Smooth muscle cell (in vitro differentiated cells): ENCODE measurements around the gene ADSS1. TPM values are rescaled to one million over a fixed set of nuclear protein-coding genes. Genes with fewer than 3 reads are reported as not detected.

Experiments
- DNase-seq: peaks from one replicate; lab custom pipeline; 2025; ENCODE audit not compliant: unreplicated experiment; lab: John Stamatoyannopoulos, UW
- H2AFZ ChIP-seq: fragments of 200-600 bp; sonication (generic); 2 replicates; pipeline ENCODE4 v1.6.0; 2016; ENCODE audit warnings: antibody characterized with exemption, low read depth, mild to moderate bottlenecking
- H3F3A ChIP-seq: fragments of 200-600 bp; sonication (generic); 2 replicates; pipeline ENCODE4 v1.6.0; 2017; ENCODE audit warnings: antibody characterized with exemption, low read depth
- H3K27ac ChIP-seq: fragments of 200-600 bp; sonication (generic); 2 replicates; pipeline ENCODE4 v1.5.1; 2016; ENCODE audit warnings: low read depth, mild to moderate bottlenecking
- H3K27me3 ChIP-seq: fragments of 200-600 bp; sonication (generic); 2 replicates; pipeline ENCODE4 v1.6.1; 2016; ENCODE audit warnings: low read depth, mild to moderate bottlenecking
- H3K36me3 ChIP-seq: fragments of 200-600 bp; sonication (generic); 2 replicates; pipeline ENCODE4 v1.5.1; 2016; ENCODE audit warnings: low read depth
- H3K4me1 ChIP-seq: fragments of 200-600 bp; sonication (generic); 2 replicates; pipeline ENCODE4 v1.5.1; 2016; ENCODE audit warnings: low read depth
- H3K4me2 ChIP-seq: fragments of 200-600 bp; sonication (generic); 2 replicates; pipeline ENCODE4 v1.6.0; 2016; ENCODE audit warnings: mild to moderate bottlenecking
- H3K4me3 ChIP-seq: fragments of 200-600 bp; sonication (generic); 2 replicates; pipeline ENCODE4 v1.5.1; 2016; ENCODE audit warnings: mild to moderate bottlenecking
- H3K79me2 ChIP-seq: fragments of 200-600 bp; sonication (generic); 2 replicates; pipeline ENCODE4 v1.6.0; 2016; ENCODE audit warnings: low read depth, mild to moderate bottlenecking
- H3K9ac ChIP-seq: fragments of 200-600 bp; sonication (generic); 2 replicates; pipeline ENCODE4 v1.6.0; 2016; ENCODE audit warnings: low read depth
- H3K9me3 ChIP-seq: fragments of 200-600 bp; sonication (generic); replicated peaks from 2 replicates; pipeline ENCODE4 v1.5.1; 2016; ENCODE audit warnings: low read depth
- H4K20me1 ChIP-seq: fragments of 200-600 bp; sonication (generic); 2 replicates; pipeline ENCODE4 v1.6.0; 2016; ENCODE audit warnings: low read depth
- WGBS: methylation state at CpG from one replicate; pipeline ENCODE4 v1.1.7; 2016; ENCODE audit warnings: low lambda C conversion rate; 5-methylcytosine and 5-hydroxymethylcytosine counted together
- polyA plus RNA-seq: library from polyadenylated mRNA; unstranded; fragments of >200 nt; fragmentation: Nextera tagmentation; extraction: Ambion mirVana; gene quantifications from 2 replicates; pipeline ENCODE4 v1.2.1, GENCODE V29; 2016
- total RNA-seq: library from RNA; depleted of rRNA; stranded (reverse); fragments of >200 nt; gene quantifications from 2 replicates; pipeline ENCODE4 v1.2.3, GENCODE V29; 2014
- TF ChIP-seq, protein P1 (sequence below): fragments of 200-600 bp; sonication (generic); IDR thresholded peaks from 2 replicates; pipeline ENCODE4 v1.5.1; 2017; ENCODE audit warnings: borderline replicate concordance, mild to moderate bottlenecking, antibody characterized with exemption; ENCODE audit not compliant: insufficient read depth, poor library complexity, severe bottlenecking

Gene ADSS1
- total and polyA plus RNA-seq, 2 experiments from 2014 or later = 7.8 to 43.0 TPM

DNA sequence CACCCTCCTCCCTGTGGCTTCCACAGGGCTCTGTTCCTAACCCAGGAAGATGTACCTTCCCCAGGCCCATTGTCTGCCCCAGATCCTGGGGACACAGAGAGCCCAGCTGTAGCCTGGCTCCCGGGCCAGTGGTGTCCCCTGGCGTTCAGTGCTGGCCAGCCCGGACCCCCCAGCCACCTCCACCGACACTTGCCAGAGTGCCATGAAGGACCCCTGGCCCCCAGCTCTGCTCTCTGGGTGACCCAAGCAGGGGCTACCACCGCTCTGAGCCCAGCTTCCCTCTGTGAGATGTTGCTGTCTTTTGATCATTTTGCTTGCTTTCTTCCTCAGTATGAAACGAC is 28.4 kb upstream of the ADSS1 start:
- no peaks in the 10 kb centered on the region for H3K27me3 ChIP-seq
- H3F3A ChIP-seq = no peaks in the 10 kb centered on the region
- H2AFZ ChIP-seq = no peak overlapping the region
- H3K36me3 ChIP-seq = no peaks in the 10 kb centered on the region
- H3K27ac ChIP-seq = no peak overlapping the region
- H3K4me3 ChIP-seq = no peak overlapping the region
- TF ChIP-seq, protein P1, sequence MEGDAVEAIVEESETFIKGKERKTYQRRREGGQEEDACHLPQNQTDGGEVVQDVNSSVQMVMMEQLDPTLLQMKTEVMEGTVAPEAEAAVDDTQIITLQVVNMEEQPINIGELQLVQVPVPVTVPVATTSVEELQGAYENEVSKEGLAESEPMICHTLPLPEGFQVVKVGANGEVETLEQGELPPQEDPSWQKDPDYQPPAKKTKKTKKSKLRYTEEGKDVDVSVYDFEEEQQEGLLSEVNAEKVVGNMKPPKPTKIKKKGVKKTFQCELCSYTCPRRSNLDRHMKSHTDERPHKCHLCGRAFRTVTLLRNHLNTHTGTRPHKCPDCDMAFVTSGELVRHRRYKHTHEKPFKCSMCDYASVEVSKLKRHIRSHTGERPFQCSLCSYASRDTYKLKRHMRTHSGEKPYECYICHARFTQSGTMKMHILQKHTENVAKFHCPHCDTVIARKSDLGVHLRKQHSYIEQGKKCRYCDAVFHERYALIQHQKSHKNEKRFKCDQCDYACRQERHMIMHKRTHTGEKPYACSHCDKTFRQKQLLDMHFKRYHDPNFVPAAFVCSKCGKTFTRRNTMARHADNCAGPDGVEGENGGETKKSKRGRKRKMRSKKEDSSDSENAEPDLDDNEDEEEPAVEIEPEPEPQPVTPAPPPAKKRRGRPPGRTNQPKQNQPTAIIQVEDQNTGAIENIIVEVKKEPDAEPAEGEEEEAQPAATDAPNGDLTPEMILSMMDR = no peak
- H3K4me2 ChIP-seq = no peak overlapping the region
- DNase-seq = no peak
- no peak overlapping the region for H3K9ac ChIP-seq
- H3K79me2 ChIP-seq = peaks cover 61% of the 10 kb centered on the region
- H3K4me1 ChIP-seq = peaks cover 11% of the 10 kb centered on the region
- peaks cover 100% of the 10 kb centered on the region for H4K20me1 ChIP-seq
- WGBS = 95% methylated on average over 6 of the region's 6 CpGs
- no peaks in the 10 kb centered on the region for H3K9me3 ChIP-seq

DNA sequence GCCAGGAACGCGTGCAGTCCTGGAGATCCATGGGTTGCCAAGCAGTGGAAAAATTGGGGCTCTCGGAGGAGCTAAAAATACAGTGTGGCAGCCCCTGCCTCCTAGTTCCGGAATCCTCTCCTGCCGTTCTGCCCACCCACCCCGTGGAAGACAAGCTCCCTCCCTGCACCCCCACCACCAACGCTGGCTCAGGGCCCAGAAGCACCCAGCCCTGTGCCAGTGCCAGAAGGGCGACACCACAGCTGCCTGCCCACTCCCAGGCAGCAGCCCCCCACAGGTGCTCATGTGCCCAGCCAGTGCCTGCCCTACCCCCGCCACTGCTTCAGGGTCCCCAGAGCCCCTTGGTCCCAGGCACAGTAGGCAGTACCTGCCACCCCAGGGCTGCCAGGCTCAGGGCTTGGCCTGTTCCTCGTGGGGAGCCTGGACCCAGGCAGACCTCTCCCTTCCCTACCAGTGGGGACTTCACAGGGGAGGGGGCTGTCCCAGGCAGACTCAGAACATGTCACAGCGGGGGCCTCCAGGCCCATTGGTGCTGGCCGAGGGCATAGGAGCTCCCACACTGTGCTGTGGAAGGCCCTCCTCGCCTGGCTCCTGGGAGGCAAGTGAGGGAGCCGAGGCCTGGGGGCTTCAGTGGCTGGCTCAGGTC is 27.2 kb upstream of the ADSS1 start:
- Histone ChIP-seq H3K27me3 (no peaks in the 10 kb centered on the region), H3K4me3 (no peak overlapping the region), H3K27ac (no peak overlapping the region), H3K4me1 (peaks cover 7% of the 10 kb centered on the region), H2AFZ (no peak overlapping the region), H3K9ac (no peak overlapping the region), H3K79me2 (peaks cover 49% of the 10 kb centered on the region), H3K4me2 (no peak overlapping the region), H3K9me3 (no peaks in the 10 kb centered on the region), H3F3A (no peaks in the 10 kb centered on the region), H4K20me1 (peaks cover 100% of the 10 kb centered on the region), H3K36me3 (no peaks in the 10 kb centered on the region)
- WGBS = 98% methylated on average over 13 of the region's 14 CpGs
- no peak for DNase-seq
- TF ChIP-seq, protein P1 = no peak

DNA sequence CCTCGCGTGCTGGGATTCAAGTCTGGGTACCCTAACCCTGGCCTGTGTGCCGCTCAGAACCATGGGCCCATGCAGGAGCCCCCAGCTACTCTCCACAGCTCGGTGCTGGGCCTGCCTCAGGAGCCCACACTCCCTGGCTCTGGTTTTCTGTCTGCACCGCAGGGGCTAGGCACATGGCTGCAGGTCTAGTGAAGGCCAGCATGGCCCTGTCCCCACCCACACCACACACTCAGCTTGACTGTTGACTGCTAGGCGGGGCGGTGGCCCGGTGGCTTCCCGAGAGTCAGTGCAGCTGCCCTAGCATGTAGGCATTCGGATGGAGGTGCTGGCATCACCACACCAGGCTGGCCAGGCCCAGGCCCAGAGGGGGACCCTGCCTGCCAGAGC is 26.7 kb upstream of the ADSS1 start:
- Histone ChIP-seq H2AFZ (no peak overlapping the region), H3K4me2 (no peak overlapping the region), H4K20me1 (peaks cover 100% of the 10 kb centered on the region), H3K79me2 (peaks cover 44% of the 10 kb centered on the region), H3F3A (no peaks in the 10 kb centered on the region), H3K9me3 (no peaks in the 10 kb centered on the region), H3K4me3 (no peak overlapping the region), H3K27ac (no peak overlapping the region), H3K9ac (no peak overlapping the region), H3K4me1 (peaks cover 7% of the 10 kb centered on the region), H3K27me3 (no peaks in the 10 kb centered on the region), H3K36me3 (no peaks in the 10 kb centered on the region)
- 93% methylated on average over 10 of the region's 10 CpGs for WGBS
- TF ChIP-seq, protein P1 = no peak
- no peak for DNase-seq
